GM12878 (cell line): ENCODE data around the gene P2RY11. TPM values are rescaled to one million over a fixed set of nuclear protein-coding genes. Genes with fewer than 3 reads are reported as not detected.

Experiments
- ATAC-seq: fragments of 200-7000 bp; cut with Tn5 transposase; 3 replicates; pipeline ENCODE4 v1.9.1; 2020; ENCODE audit warnings: mild to moderate bottlenecking, moderate library complexity
- BruUV-seq: library from RNA; stranded (reverse); fragments of 400-500 nt; replicated peaks from 2 replicates; lab custom pipeline; 2021; lab: Mats Ljungman, UMichigan
- CTCF ChIA-PET: fragments of 300-600 bp; sonication (Branson Sonifier 250); formaldehyde crosslinking; extraction: SDS; loops from one replicate; lab custom pipeline; 2021; ENCODE audit warnings: inconsistent platforms; lab: Yijun Ruan, JAX
- POLR2A ChIA-PET: fragments of 350-600 bp; formaldehyde crosslinking; extraction: SDS; loops from one replicate; lab custom pipeline; 2021; ENCODE audit warnings: inconsistent platforms; lab: Charles Lee
- RAD21 ChIA-PET: fragments of 300-600 bp; sonication (Branson Sonifier 250); formaldehyde crosslinking; loops from one replicate; lab custom pipeline; 2023; ENCODE audit warnings: antibody characterized with exemption; ENCODE audit not compliant: unreplicated experiment; lab: Charles Lee
- SMC1A ChIA-PET: fragments of 300-600 bp; sonication (Branson Sonifier 250); formaldehyde crosslinking; loops from one replicate; lab custom pipeline; 2023; ENCODE audit not compliant: unreplicated experiment, uncharacterized antibody; lab: Charles Lee
- DNase-seq: peaks from one replicate; pipeline ENCODE4 v3.0.0-alpha.2; 2011; ENCODE audit warnings: low read depth, low spot score
- FAIRE-seq: peaks from 3 replicates; lab custom pipeline; 2011; peaks lifted over from hg19 to GRCh38; lab: Jason Lieb, UNC
- H2AFZ ChIP-seq: 2 replicates; pipeline ENCODE4 v1.6.0; 2011; ENCODE audit warnings: low read depth, low read length, control low read depth; ENCODE audit not compliant: control insufficient read depth
- H3K27ac ChIP-seq: 2 replicates; pipeline ENCODE4 v1.5.1; 2011; ENCODE audit warnings: control low read depth; ENCODE audit not compliant: control insufficient read depth, insufficient read depth
- H3K27me3 ChIP-seq, 2 experiments: replicated peaks in 1 of 2; 2 replicates each; pipeline versions ENCODE4 v1.6.0 to v1.6.1; 2011; ENCODE audit warnings: low read length in 1 of 2; ENCODE audit not compliant: control insufficient read depth in 2 of 2, insufficient read depth in 2 of 2
- H3K36me3 ChIP-seq, 2 experiments: 2 replicates each; pipeline ENCODE4 v1.5.1; 2011; ENCODE audit warnings: low read length in 1 of 2; ENCODE audit not compliant: control insufficient read depth in 2 of 2, insufficient read depth in 2 of 2
- H3K4me1 ChIP-seq: 2 replicates; pipeline ENCODE4 v1.6.1; 2011; ENCODE audit warnings: mild to moderate bottlenecking, low read length, moderate library complexity, mixed read lengths; ENCODE audit not compliant: control insufficient read depth, insufficient read depth
- H3K4me2 ChIP-seq: 2 replicates; pipeline ENCODE4 v1.6.0; 2011; ENCODE audit warnings: control low read depth; ENCODE audit not compliant: control insufficient read depth, insufficient read depth
- H3K4me3 ChIP-seq: fragments of 200-600 bp; sonication (generic); 2 replicates; pipeline ENCODE4 v1.5.1; 2016
- H3K79me2 ChIP-seq: 2 replicates; pipeline ENCODE4 v1.6.0; 2011; ENCODE audit warnings: low read length; ENCODE audit not compliant: control insufficient read depth, insufficient read depth
- H3K9ac ChIP-seq: 2 replicates; pipeline ENCODE4 v1.8.0; 2011; ENCODE audit warnings: low read length, control low read depth, mixed read lengths; ENCODE audit not compliant: control insufficient read depth, insufficient read depth
- H3K9me3 ChIP-seq: replicated peaks from 3 replicates; pipeline ENCODE4 v1.5.1; 2011; ENCODE audit warnings: mild to moderate bottlenecking, low read length; ENCODE audit not compliant: control insufficient read depth, insufficient read depth
- H4K20me1 ChIP-seq: 2 replicates; pipeline ENCODE4 v1.6.0; 2011; ENCODE audit not compliant: control insufficient read depth, insufficient read depth
- BCL11A ChIP-seq: IDR thresholded peaks from 2 replicates; pipeline ENCODE4 v1.6.1; 2011; ENCODE audit warnings: low read depth, low read length
- BRCA1 ChIP-seq: IDR thresholded peaks from 2 replicates; pipeline ENCODE4 v1.6.1; 2011; ENCODE audit warnings: low read depth, low read length, improper control_type of control experiment
- CTCF ChIP-seq, 3 experiments: IDR thresholded peaks in 2 of 3; conservative IDR thresholded peaks in 1 of 3; 2 replicates each; pipeline ENCODE4 v1.5.1; 2011; ENCODE audit warnings: low read depth in 3 of 3, low read length in 3 of 3, mild to moderate bottlenecking in 3 of 3, control low read depth in 2 of 3, moderate library complexity in 2 of 3, inconsistent platforms in 1 of 3, mixed read lengths in 1 of 3; ENCODE audit not compliant: control insufficient read depth in 2 of 3, insufficient read depth in 1 of 3; ENCODE audit errors: extremely low read depth in 1 of 3
- DPF2 ChIP-seq: fragments of 450-650 bp; IDR thresholded peaks from 2 replicates; pipeline ENCODE4 v1.6.1; 2017; ENCODE audit warnings: mild to moderate bottlenecking
- E2F4 ChIP-seq: IDR thresholded peaks from 2 replicates; pipeline ENCODE4 v1.6.1; 2012; ENCODE audit warnings: low read depth, low read length, improper control_type of control experiment
- NFYB ChIP-seq: IDR thresholded peaks from 2 replicates; pipeline ENCODE4 v1.6.1; 2011; ENCODE audit warnings: low read depth, mild to moderate bottlenecking, low read length, improper control_type of control experiment, moderate library complexity; ENCODE audit not compliant: insufficient read depth
- PBX3 ChIP-seq: IDR thresholded peaks from 2 replicates; pipeline ENCODE4 v1.6.1; 2011; ENCODE audit warnings: mild to moderate bottlenecking, low read depth, low read length, moderate library complexity; ENCODE audit not compliant: insufficient replicate concordance
- RAD21 ChIP-seq: IDR thresholded peaks from 2 replicates; pipeline ENCODE4 v1.6.1; 2011; ENCODE audit warnings: mild to moderate bottlenecking, low read depth, low read length, moderate library complexity; ENCODE audit not compliant: insufficient read depth
- RAD51 ChIP-seq: fragments of 450-650 bp; IDR thresholded peaks from 2 replicates; pipeline ENCODE4 v1.6.1; 2016; ENCODE audit warnings: moderate library complexity, mild to moderate bottlenecking, inconsistent platforms
- RB1 ChIP-seq: fragments of 450-650 bp; formaldehyde crosslinking; IDR thresholded peaks from 2 replicates; pipeline ENCODE4 v1.6.1; 2017; ENCODE audit warnings: mild to moderate bottlenecking, borderline replicate concordance
- RCOR1 ChIP-seq: conservative IDR thresholded peaks from 2 replicates; pipeline ENCODE4 v1.6.1; 2012; ENCODE audit warnings: low read depth, low read length, improper control_type of control experiment
- SMC3 ChIP-seq: IDR thresholded peaks from 2 replicates; pipeline ENCODE4 v1.6.1; 2011; ENCODE audit warnings: low read length, improper control_type of control experiment, borderline replicate concordance
- USF1 ChIP-seq: IDR thresholded peaks from 2 replicates; pipeline ENCODE4 v1.6.1; 2011; ENCODE audit warnings: borderline replicate concordance, low read depth, mild to moderate bottlenecking, moderate library complexity, mixed read lengths, low read length; ENCODE audit not compliant: insufficient read depth; ENCODE audit errors: extremely low read length
- USF2 ChIP-seq: IDR thresholded peaks from 2 replicates; pipeline ENCODE4 v1.6.1; 2011; ENCODE audit warnings: low read depth, low read length, improper control_type of control experiment, borderline replicate concordance
- YBX1 ChIP-seq: fragments of 450-650 bp; IDR thresholded peaks from 2 replicates; pipeline ENCODE4 v1.6.1; 2016; ENCODE audit warnings: antibody characterized with exemption
- ZNF207 ChIP-seq: fragments of 450-650 bp; IDR thresholded peaks from 2 replicates; pipeline ENCODE4 v1.6.1; 2014; ENCODE audit warnings: antibody characterized with exemption, mild to moderate bottlenecking, borderline replicate concordance
- ZNF274 ChIP-seq: IDR thresholded peaks from one replicate; pipeline ENCODE4 v1.8.0; 2011; ENCODE audit not compliant: insufficient read length, insufficient read depth
- WGBS: methylation state at CpG from one replicate; pipeline ENCODE4 v1.1.6; 2016; ENCODE audit warnings: low lambda C conversion rate; ENCODE audit not compliant: insufficient replicate concordance, insufficient coverage; ENCODE audit errors: missing lambda C conversion rate; 5-methylcytosine and 5-hydroxymethylcytosine counted together
- in situ Hi-C: fragments of 300-500 bp; cut with MboI; formaldehyde crosslinking; loops from 9 replicates; pipeline ENCODE4 v1.14.3; 2018; ENCODE audit warnings: mixed read lengths
- intact Hi-C: fragments of 100-400 bp; cut with micrococcal nuclease; formaldehyde crosslinking; loops from one replicate; pipeline ENCODE4 v1.14.2; 2022; ENCODE audit not compliant: unreplicated experiment
- polyA plus RNA-seq, 11 experiments: library from polyadenylated mRNA; depleted of rRNA in 4 of 11; unstranded in 6 of 11; stranded (reverse) in 5 of 11; fragments of >200 nt; fragmentation: Nextera tagmentation in 4 of 11; fragmentation: Illumina TruSeq in 1 of 11; extraction: Ambion mirVana in 4 of 11; extraction: Trizol in 1 of 11; gene quantifications; 1 replicate in 1 of 11; 2 replicates in 10 of 11; pipeline versions ENCODE4 v1.2.1 to v1.2.3, GENCODE V29; 2011 to 2016; ENCODE audit warnings: inconsistent platforms in 2 of 11, missing spikeins in 2 of 11, low read depth in 1 of 11
- total RNA-seq, 4 experiments: library from RNA; depleted of rRNA in 3 of 4; stranded (reverse); fragments of >200 nt in 3 of 4; fragmentation: Illumina TruSeq in 1 of 4; extraction: Trizol in 1 of 4; gene quantifications; 2 replicates each; pipeline versions ENCODE4 v1.2.1 to v1.2.3, GENCODE V29; 2013 to 2021

P2RY11 gene
- total and polyA plus RNA-seq, 10 of the 15 experiments (the other 5 are each of a cell fraction or from before 2014, with no cell fraction given) = 0.14 to 46.5 (median 7.6) TPM

- no peaks in the 10 kb centered on the region for H3K27me3 ChIP-seq
- intact Hi-C loops (no loop called here), in situ Hi-C loops (no loop called here)
- no TSS peak for BruUV-seq
- no peak overlapping the region for H3K4me2 ChIP-seq
- CTCF ChIA-PET = no interaction called here
- no peak overlapping the region for H2AFZ ChIP-seq
- TF ChIP-seq E2F4 = no peak
- no peak for TF ChIP-seq BRCA1
- no peak for TF ChIP-seq ZNF207
- peak; percentile 43; the same call in 1 of the 2 replicates for TF ChIP-seq USF2
- TF ChIP-seq NFYB = 0 out of 2 replicates have a peak, but pooled peaks have one; percentile 28
- peak; percentile 29 to 54 (median 34); a peak in 5 of 6 replicates for TF ChIP-seq CTCF (IDR thresholded peaks at IDR 0.05 in 2 of 3, conservative IDR thresholded peaks at IDR 0.05 in 1 of 3; ENCODE audit: control insufficient read depth in 2 of 3, extremely low read depth in 1 of 3, insufficient read depth in 1 of 3, low read depth in 3 of 3, low read length in 3 of 3)
- TF ChIP-seq DPF2 = no peak
- TF ChIP-seq RB1 = no peak
- TF ChIP-seq YBX1 = no peak
- no peak for TF ChIP-seq PBX3
- TF ChIP-seq SMC3 = peak; percentile 37; the same call in 1 of the 2 replicates
- no peak for TF ChIP-seq BCL11A
- peak; percentile 73 for TF ChIP-seq USF1
- TF ChIP-seq ZNF274 = no peak
- TF ChIP-seq RCOR1 = no peak
- TF ChIP-seq RAD21 = peak; percentile 67
- peak; percentile 75 for TF ChIP-seq RAD51
- WGBS = 11% methylated on average over 2 of the region's 2 CpGs
- RAD21 ChIA-PET = no interaction called here
- SMC1A ChIA-PET = interaction anchor here (2.4 kb wide), 1 partner anchor 176 kb away, joined by 5 read pairs; no protein-coding TSS in a partner anchor
- H3K9ac ChIP-seq = no peak overlapping the region
- peaks cover 5% of the 10 kb centered on the region; the same call in 2 of the 3 replicates for H3K9me3 ChIP-seq
- H3K36me3 ChIP-seq = no peaks in the 10 kb centered on the region
- no peaks in the 10 kb centered on the region for H3K4me1 ChIP-seq
- no peak overlapping the region for H3K27ac ChIP-seq
- FAIRE-seq (peak; percentile 76), ATAC-seq (peak; percentile 82), DNase-seq (no peak)
- no peak overlapping the region for H3K4me3 ChIP-seq
- no peaks in the 10 kb centered on the region for H4K20me1 ChIP-seq
- POLR2A ChIA-PET = no interaction called here
- H3K79me2 ChIP-seq = no peaks in the 10 kb centered on the region
Observed at GRCh38 chr19:10074153-10074552, 37.3 kb upstream of the P2RY11 start.
